GM21367 (cell line): ENCODE measurements around the gene TMEM259.

Experiments used
- ATAC-seq: cut with Tn5 transposase; IDR thresholded peaks from one replicate; pipeline ENCODE4 v1.9.1; 2021; ENCODE audit not compliant: unreplicated experiment

The TMEM259 gene

DNA sequence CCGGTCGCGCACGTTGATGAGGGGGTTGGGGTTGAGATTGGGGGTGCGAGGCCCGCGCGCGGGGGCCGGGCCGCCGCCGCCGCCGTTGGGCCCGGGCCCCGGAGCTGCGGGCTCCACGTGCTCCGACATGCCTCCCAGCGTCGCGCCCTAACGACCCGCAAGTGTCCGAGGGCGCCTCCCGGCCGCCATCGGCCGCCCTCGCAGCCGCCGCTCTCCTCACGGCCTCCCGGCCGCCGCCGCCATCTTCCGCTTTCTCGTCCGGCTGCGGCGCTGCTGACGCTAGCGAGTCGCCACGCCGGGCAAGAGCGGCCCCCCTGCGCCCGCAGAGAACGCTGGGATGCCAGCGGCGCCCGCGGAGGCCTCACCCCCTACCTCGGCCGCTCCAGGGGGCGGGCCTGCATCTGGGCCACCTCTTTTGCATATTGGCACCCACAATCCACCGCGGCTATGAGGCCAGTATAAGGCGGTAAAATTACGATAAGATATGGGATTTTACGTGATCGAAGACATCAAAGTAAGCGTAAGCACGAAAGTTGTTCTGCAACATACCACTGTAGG lies at the start of gene TMEM259:
TSS of gene TMEM259 (minus strand) at position 256 of the 558 bp plus-strand sequence. CDS start at position 129, 127 bp downstream.
- ATAC-seq: peak; percentile 64

DNA sequence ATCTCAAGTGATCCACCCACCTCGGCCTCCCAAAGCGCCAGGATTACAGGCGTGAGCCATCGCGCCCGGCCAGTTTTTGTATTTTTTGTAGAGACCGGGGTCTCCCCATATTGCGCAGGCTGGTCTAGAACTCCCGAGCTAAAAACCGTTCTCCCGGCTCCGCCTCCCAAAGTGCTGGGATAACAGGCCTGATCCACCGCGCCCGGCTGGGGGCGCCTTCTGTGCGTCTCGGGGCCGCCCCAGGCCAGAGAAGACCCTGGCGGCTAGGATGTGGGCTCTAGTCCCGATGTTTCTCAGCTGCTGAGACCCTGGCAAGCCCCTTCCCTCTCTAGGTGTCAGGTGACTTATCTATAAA lies 49.6 kb upstream of the TMEM259 start:
- no peak for ATAC-seq

DNA sequence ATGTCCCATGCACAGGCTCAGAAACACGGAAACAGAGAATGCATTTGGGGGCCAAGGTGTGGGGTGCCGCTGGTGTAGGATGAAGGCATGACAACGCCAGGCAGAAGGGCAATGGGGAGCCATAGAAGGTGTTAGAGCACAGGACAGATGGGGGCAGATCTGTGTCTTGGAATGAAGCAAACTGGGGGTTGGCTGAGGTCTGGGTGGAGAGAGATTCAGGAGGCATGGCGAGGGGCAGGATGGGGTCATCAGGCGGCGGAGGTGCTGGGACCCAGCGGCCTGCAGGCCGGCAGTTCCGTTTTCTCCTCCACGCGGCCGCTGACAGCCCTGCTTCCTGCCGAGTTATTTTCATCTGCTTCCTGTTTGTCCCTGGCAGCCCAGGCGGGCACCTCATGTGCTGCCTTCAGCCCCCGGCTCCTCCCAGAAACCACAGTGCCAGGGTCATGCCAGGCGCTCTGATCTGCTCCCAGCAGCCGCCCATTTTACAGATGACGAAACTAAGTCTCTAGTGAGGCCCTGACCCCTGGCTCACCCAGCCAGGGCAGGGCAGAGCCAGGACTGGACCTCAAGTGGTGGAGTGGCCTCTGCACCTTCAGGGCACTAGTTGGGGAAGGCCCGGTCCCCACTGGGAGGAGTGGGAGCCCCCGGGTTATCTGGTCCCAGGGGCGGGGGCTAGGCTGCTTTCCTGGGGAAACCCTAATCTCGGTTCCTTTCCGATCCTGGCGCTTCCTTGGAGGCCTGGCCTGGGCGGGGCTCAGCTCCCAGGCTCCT lies 48.3 kb upstream of the TMEM259 start:
- ATAC-seq: no peak

DNA sequence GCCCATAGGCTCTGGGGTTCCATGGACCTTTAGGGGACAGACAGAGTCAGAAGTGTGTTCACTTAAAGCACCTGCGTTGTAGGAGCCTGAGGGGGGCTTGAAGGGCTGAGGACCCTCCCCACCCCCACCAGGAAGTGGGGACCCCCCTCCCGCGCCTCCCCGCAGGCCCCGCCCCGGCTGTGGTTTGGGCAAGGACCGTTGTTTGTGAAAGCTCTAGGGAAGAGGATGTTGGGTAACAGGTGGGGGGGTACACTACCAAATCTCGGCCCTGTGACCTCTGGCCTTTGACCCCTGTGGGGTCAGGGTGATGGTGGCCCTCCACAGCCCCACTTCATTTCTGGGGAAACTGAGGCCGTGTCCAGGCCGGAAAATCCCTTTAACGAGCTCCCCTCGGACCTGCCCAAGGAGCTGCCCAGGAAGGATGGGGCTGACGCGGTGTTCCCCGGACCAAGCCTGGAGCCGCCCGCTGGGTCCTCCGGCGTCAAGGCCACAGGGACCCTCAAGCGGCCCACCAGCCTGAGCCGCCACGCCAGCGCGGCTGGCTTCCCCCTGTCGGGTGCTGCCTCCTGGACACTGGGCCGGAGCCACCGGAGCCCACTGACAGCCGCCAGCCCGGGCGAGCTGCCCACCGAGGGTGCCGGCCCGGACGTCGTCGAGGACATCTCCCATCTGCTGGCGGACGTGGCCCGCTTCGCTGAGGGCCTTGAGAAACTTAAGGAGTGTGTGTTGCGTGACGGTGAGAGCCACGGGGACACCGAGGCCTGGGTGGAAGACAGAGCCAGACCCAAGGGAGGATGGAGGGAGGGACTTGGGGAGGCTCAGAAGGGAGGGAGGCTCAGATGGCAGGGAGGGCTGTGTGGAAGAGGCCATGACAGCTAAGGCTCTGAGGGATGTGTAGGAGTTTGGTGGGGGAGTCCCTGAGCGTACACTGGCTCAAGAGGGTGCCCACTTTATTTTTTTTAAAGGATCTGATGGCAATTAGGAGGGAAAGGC lies 47.4 kb upstream of the TMEM259 start:
- ATAC-seq: no peak

DNA sequence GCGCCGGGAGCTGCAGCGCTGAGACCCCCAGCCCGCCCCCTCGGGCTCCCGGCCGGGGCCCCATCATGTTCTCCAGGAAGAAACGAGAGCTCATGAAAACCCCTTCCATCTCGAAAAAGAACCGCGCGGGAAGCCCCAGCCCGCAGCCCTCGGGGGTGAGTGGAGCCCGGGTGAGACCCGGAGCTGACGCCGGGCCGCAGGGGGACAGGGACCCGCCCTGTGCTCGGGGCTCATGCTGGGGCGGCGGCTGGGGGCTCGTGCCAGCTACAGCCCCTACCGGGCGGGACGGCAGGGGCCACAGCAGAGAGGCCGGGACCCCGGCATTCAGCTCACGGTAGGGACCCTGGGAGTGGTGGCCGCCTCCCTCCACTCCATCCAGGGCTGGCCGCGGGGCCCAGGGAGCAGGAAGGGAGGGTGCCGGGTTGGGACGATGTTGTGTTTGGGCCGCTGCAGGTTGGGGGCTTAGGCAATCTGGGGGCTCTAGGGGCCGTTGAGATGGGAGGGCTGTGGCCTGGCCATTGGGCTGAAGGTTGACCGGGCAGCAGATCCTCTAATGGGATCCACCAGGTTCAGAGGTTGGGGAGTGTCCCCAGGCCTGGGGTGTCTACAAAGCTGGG lies 46.5 kb upstream of the TMEM259 start:
- no peak for ATAC-seq

DNA sequence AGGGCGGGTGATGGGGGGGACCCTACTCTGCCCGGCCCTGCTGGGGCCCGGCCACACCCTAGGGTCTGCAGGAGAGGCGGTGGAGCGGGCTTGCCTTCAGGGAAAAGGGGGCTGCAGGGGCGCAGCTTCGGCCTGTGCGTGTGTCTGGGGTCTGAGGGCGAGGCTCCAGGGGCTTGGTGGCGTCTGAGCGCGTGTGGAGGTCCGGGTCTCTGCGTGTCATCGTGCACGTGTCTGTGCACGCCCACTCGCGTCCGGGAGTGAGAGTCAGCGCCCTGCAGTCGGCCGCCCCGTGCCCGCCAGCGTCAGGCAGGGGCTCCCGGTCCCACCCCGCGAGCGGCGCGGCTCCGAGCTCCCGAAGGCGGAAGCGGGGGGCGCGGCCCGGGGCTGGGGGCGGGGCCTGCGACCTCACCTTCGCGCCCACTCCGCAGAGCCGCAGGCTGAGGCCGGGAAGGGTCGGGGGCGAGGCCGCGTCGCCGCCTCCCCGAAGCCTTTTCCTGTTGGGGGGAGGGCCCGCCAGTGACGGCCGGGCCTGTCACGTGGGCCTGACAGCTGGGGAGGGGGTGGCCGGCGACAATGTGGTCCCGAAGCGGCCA lies 45.9 kb upstream of the TMEM259 start, which contains the start of gene ARHGAP45:
TSS of gene ARHGAP45 (plus strand) at position 420 of the 593 bp plus-strand sequence. CDS start 239 bp downstream, outside the sequence.
- ATAC-seq: no peak

GRCh38 chr19:1066251-1066747 lies 45.4 kb upstream of the TMEM259 start:
- ATAC-seq: no peak

DNA sequence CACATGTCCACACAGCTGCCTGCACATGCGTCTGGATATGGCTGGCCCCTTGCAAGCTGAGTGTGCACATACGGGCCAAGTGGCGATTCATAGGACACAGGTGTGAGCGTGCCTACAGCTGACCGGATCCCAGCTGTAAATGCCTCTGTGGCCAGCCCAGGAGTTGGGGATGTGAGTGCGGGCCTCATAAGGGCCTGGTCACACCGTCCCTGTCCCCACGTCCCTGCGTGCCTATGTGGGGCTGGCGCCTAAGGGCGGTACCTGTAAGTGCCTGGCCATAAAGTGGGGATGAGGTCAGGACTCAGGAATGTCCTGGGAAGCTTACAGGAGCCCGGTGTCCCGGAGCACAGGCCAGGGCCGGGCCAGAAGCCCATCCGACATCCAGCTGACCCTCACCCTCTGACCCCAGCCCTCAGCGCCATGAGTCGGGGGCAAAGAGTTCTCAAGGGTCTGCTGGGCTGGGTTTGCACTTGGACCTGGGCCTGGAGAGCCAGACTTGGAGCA lies 44.7 kb upstream of the TMEM259 start:
- ATAC-seq: no peak

DNA sequence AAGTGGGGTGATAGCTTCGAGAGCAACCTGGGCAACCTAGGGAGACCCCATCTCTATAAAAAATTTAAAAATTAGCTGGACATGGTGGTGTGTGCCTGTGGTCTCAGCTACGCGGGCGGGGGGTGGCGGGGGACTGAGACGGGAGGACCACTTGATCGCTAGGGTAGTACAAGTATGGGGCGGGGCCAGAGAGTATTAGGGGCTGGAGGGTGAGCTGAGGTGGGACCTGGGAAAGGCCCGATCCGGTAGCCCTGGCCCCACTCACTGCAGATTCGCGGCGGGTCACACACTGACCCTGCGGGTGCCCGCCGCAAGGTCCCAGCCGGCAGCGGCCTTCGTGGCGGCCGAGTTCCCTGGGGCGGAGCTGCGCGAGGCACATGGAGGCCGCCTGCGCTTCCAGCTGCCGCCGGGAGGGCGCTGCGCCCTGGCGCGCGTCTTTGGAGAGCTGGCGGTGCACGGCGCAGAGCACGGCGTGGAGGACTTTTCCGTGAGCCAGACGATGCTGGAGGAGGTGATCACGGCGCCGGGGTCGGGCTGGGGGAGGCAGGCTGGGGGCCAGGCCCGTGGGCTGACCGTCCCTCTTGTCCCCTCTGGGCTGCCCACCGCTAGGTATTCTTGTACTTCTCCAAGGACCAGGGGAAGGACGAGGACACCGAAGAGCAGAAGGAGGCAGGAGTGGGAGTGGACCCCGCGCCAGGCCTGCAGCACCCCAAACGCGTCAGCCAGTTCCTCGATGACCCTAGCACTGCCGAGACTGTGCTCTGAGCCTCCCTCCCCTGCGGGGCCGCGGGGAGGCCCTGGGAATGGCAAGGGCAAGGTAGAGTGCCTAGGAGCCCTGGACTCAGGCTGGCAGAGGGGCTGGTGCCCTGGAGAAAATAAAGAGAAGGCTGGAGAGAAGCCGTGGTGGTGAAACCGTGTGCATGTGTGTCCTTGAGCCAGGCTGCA lies 44.0 kb upstream of the TMEM259 start:
- ATAC-seq: no peak

GRCh38 chr19:1063909-1064660 lies 43.2 kb upstream of the TMEM259 start:
- no peak for ATAC-seq

- ATAC-seq: no peak
These were observed 42.3 kb upstream of the TMEM259 start for GRCh38 chr19:1063030-1063908.

DNA sequence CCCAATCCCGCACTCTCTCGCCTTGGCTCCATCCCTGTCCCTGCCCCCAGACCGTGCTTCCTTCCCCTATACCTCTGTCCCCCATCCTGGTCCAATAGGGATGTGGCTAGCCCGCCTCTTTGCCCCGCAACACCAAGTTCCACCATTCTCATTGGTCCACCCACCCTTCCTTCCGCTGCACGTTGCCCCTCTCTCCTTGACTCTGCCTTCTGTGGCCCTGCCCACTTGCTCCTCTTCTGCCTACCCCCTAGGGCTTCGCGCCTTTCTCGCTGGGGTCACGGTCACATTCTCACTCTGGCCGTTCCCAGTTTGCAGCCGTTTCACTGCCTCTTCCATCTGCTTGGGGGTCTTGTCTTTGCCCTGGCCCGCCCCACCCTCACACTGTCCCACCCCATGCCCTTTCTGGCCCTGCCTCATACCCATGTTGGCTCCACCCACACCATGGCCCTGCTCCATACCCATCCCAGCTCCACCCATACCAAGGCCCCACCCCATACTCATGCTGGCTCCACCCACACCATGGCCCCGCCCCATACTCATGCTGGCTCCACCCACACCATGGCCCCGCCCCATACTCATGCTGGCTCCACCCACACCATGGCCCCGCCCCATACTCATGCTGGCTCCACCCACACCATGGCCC lies 41.6 kb upstream of the TMEM259 start:
- ATAC-seq: no peak

- ATAC-seq: no peak
These were observed 41.1 kb upstream of the TMEM259 start for GRCh38 chr19:1061987-1062386.

- no peak for ATAC-seq
These were observed 39.8 kb upstream of the TMEM259 start for GRCh38 chr19:1060689-1061088.

DNA sequence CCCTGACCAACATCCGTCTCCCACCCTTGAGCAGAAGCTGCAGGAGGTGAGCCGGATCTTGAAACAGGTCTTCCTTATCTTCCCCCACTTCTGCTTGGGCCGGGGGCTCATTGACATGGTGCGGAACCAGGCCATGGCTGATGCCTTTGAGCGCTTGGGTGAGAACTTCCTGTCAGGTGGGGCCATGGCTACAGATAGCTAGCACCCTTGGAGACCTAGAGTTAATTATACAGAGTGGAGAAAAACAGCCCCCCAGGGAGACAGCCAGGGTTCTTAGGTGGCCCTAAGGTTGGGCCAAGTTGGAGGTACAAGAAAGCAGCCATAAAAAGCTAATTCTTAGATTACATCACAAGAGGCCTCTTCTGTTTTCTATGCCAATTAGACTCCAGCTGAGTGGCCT lies 37.2 kb upstream of the TMEM259 start:
- no peak for ATAC-seq

DNA sequence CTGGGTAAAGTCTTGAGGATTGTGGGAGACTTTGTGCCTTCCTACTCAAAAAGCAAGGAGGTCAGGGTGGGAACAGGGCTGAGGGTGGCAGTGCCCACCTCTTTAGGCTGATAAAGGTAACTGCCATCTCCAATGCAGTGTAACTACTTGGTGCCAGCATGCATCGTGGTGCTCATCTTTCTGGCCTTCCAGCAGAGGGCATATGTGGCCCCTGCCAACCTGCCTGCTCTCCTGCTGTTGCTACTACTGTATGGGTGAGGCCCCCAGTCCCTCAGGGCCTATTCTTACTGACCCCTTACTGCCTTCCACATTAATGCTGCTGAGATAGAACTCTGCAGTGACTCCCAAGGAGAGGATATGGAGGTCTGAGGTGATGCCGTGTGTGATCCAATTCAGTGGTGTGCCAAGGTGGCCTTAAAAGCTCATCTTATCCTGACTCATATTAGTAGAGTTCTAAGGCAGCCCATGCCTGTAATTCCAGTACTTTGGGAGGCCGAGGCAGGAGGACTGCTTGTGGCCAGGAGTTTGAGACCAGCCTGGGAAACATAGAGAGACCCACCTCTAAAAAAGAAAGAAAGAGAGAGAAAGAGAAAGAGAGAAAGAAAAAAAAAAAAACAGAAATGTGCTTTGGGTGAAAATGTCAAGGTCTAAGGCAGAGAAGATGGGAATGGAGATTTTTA lies 36.4 kb upstream of the TMEM259 start:
- ATAC-seq: no peak
